IMR-90 (cell line): Measurements from ENCODE around the gene IL2RA. TPM values are rescaled to one million over a fixed set of nuclear protein-coding genes. Genes with fewer than 3 reads are reported as not detected.

Experiments used
- ATAC-seq: fragments of 200-7000 bp; cut with Tn5 transposase; 2 replicates; pipeline ENCODE4 v1.9.1; 2020; ENCODE audit warnings: low read depth, mild to moderate bottlenecking, moderate library complexity
- BruUV-seq: library from RNA; stranded (reverse); fragments of 400-500 nt; replicated peaks from 2 replicates; lab custom pipeline; 2021; lab: Mats Ljungman, UMichigan
- CTCF ChIA-PET: fragments of 300-600 bp; formaldehyde crosslinking; extraction: SDS; loops from one replicate; lab custom pipeline; 2021; ENCODE audit warnings: antibody characterized with exemption; lab: Yijun Ruan, JAX
- POLR2A ChIA-PET: fragments of 300-600 bp; sonication (Branson Sonifier 250); formaldehyde crosslinking; loops from one replicate; lab custom pipeline; 2022; ENCODE audit warnings: antibody characterized with exemption; ENCODE audit not compliant: unreplicated experiment; lab: Charles Lee
- DNase-seq: peaks from one replicate; pipeline ENCODE4 v3.0.0; 2013
- H2AFZ ChIP-seq: replicated peaks from 2 replicates; pipeline ENCODE3; 2013; ENCODE audit warnings: low read length, mild to moderate bottlenecking; ENCODE audit not compliant: poor library complexity
- H2AK5ac ChIP-seq: 2 replicates; pipeline ENCODE4 v1.6.1; 2013; ENCODE audit warnings: low read depth, low read length, inconsistent platforms
- H2AK9ac ChIP-seq: replicated peaks from 2 replicates; pipeline ENCODE3; 2013; ENCODE audit warnings: mild to moderate bottlenecking, low read depth, low read length, moderate library complexity; ENCODE audit not compliant: poor library complexity
- H2BK120ac ChIP-seq: 2 replicates; pipeline ENCODE4 v1.6.1; 2013; ENCODE audit warnings: low read depth, low read length, inconsistent platforms
- H2BK15ac ChIP-seq: 3 replicates; pipeline ENCODE4 v1.6.1; 2013; ENCODE audit warnings: low read depth, low read length, inconsistent platforms
- H2BK20ac ChIP-seq: 2 replicates; pipeline ENCODE4 v1.6.1; 2013; ENCODE audit warnings: low read depth, mild to moderate bottlenecking, inconsistent platforms, low read length, moderate library complexity
- H2BK5ac ChIP-seq: 2 replicates; pipeline ENCODE4 v1.6.1; 2013; ENCODE audit warnings: mild to moderate bottlenecking, low read depth, low read length, inconsistent platforms; ENCODE audit not compliant: poor library complexity, severe bottlenecking
- H3K14ac ChIP-seq: replicated peaks from 2 replicates; pipeline ENCODE4 v1.6.1; 2013; ENCODE audit warnings: low read depth, low read length, inconsistent platforms
- H3K18ac ChIP-seq: 2 replicates; pipeline ENCODE4 v1.6.1; 2013; ENCODE audit warnings: low read depth, low read length, control low read depth
- H3K23ac ChIP-seq: 2 replicates; pipeline ENCODE4 v1.6.1; 2013; ENCODE audit warnings: low read depth, low read length, inconsistent platforms
- H3K27ac ChIP-seq: 2 replicates; pipeline ENCODE4 v1.5.1; 2013; ENCODE audit warnings: mild to moderate bottlenecking, control low read depth, low read length; ENCODE audit not compliant: insufficient read depth
- H3K27me3 ChIP-seq: 2 replicates; pipeline ENCODE4 v1.6.1; 2013; ENCODE audit warnings: low read length; ENCODE audit not compliant: control insufficient read depth, insufficient read depth
- H3K36me3 ChIP-seq: 2 replicates; pipeline ENCODE4 v1.6.1; 2013; ENCODE audit warnings: low read length, mixed read lengths; ENCODE audit not compliant: control insufficient read depth, insufficient read depth
- H3K4ac ChIP-seq: 2 replicates; pipeline ENCODE4 v1.6.1; 2013; ENCODE audit warnings: low read depth, low read length, inconsistent platforms
- H3K4me1 ChIP-seq: 2 replicates; pipeline ENCODE4 v1.6.1; 2013; ENCODE audit warnings: low read length, mixed read lengths; ENCODE audit not compliant: control insufficient read depth, insufficient read depth
- H3K4me2 ChIP-seq: 2 replicates; pipeline ENCODE4 v1.6.1; 2013; ENCODE audit warnings: low read depth, mild to moderate bottlenecking, control low read depth, low read length, moderate library complexity
- H3K4me3 ChIP-seq: 2 replicates; pipeline ENCODE4 v1.5.1; 2013; ENCODE audit warnings: low read depth, mild to moderate bottlenecking, control low read depth, low read length, moderate library complexity; ENCODE audit not compliant: insufficient read depth
- H3K56ac ChIP-seq: 2 replicates; pipeline ENCODE4 v1.6.1; 2013; ENCODE audit warnings: low read length, inconsistent platforms; ENCODE audit not compliant: insufficient read depth; ENCODE audit errors: extremely low read depth
- H3K79me1 ChIP-seq, 2 experiments: 2 replicates each; pipeline ENCODE4 v1.6.1; 2013; ENCODE audit warnings: low read length in 2 of 2, inconsistent platforms in 1 of 2, low read depth in 1 of 2
- H3K9ac ChIP-seq: 2 replicates; pipeline ENCODE4 v1.6.1; 2013; ENCODE audit warnings: low read depth, low read length, control low read depth
- H3K9me1 ChIP-seq: 2 replicates; pipeline ENCODE4 v1.6.1; 2013; ENCODE audit warnings: low read length, inconsistent platforms; ENCODE audit not compliant: insufficient read depth
- H3K9me3 ChIP-seq: 2 replicates; pipeline ENCODE4 v1.6.1; 2013; ENCODE audit warnings: low read length; ENCODE audit not compliant: control insufficient read depth, insufficient read depth
- H4K20me1 ChIP-seq: 2 replicates; pipeline ENCODE4 v1.6.1; 2013; ENCODE audit warnings: low read length, inconsistent platforms; ENCODE audit not compliant: insufficient read depth
- H4K5ac ChIP-seq: 2 replicates; pipeline ENCODE4 v1.6.1; 2013; ENCODE audit warnings: mild to moderate bottlenecking, low read depth, low read length, control low read depth
- H4K8ac ChIP-seq, 2 experiments: 2 replicates each; pipeline ENCODE4 v1.6.1; 2013; ENCODE audit warnings: low read depth in 2 of 2, low read length in 2 of 2, control low read depth in 1 of 2, inconsistent platforms in 1 of 2
- H4K91ac ChIP-seq: 2 replicates; pipeline ENCODE4 v1.6.1; 2013; ENCODE audit warnings: low read depth, low read length, inconsistent platforms; ENCODE audit not compliant: insufficient read depth
- BHLHE40 ChIP-seq: fragments of 150-350 bp; IDR thresholded peaks from 2 replicates; pipeline ENCODE4 v1.6.1; 2016; ENCODE audit warnings: mild to moderate bottlenecking, low read depth, low read length
- CHD1 ChIP-seq: IDR thresholded peaks from 2 replicates; pipeline ENCODE4 v1.6.1; 2012; ENCODE audit warnings: low read depth, low read length, improper control_type of control experiment
- FOS ChIP-seq: fragments of 150-350 bp; IDR thresholded peaks from 2 replicates; pipeline ENCODE4 v1.6.1; 2016; ENCODE audit warnings: low read depth, low read length
- MAFK ChIP-seq: IDR thresholded peaks from 2 replicates; pipeline ENCODE4 v1.6.1; 2012; ENCODE audit warnings: low read depth, low read length, improper control_type of control experiment
- MAZ ChIP-seq: IDR thresholded peaks from 2 replicates; pipeline ENCODE4 v1.6.1; 2012; ENCODE audit warnings: low read depth, mild to moderate bottlenecking, low read length, improper control_type of control experiment, moderate library complexity, borderline replicate concordance
- RCOR1 ChIP-seq: IDR thresholded peaks from 2 replicates; pipeline ENCODE4 v1.6.1; 2012; ENCODE audit warnings: mild to moderate bottlenecking, low read length, improper control_type of control experiment; ENCODE audit not compliant: insufficient replicate concordance
- WGBS, 2 experiments: methylation state at CpG; one replicate each; pipeline versions ENCODE4 v1.1.5 to v1.1.7; 2013; ENCODE audit warnings: missing lambda C conversion rate in 2 of 2; ENCODE audit not compliant: insufficient read length in 1 of 2; ENCODE audit errors: extremely low coverage in 2 of 2; 5-methylcytosine and 5-hydroxymethylcytosine counted together
- dilution Hi-C: fragments of 300-500 bp; cut with HindIII; formaldehyde crosslinking; loops from one replicate; pipeline ENCODE4 v1.14.3; 2018; ENCODE audit warnings: low sequenced_read_pairs; ENCODE audit not compliant: unreplicated experiment
- in situ Hi-C: fragments of 300-500 bp; cut with MboI; formaldehyde crosslinking; loops from 3 replicates; pipeline ENCODE4 v1.14.3; 2019; ENCODE audit warnings: low sequenced_read_pairs, inconsistent platforms, mixed read lengths
- intact Hi-C: fragments of 100-400 bp; cut with micrococcal nuclease; formaldehyde crosslinking; loops from 2 replicates; pipeline ENCODE4 v1.10.0; 2022
- polyA plus RNA-seq, 3 experiments: library from polyadenylated mRNA; depleted of rRNA; stranded (reverse); fragments of >200 nt; gene quantifications; 2 replicates each; pipeline ENCODE4 v1.2.3, GENCODE V29; 2012; ENCODE audit warnings: low replicate concordance in 1 of 3
- total RNA-seq: library from RNA; depleted of rRNA; stranded (reverse); fragments of >200 nt; gene quantifications from 2 replicates; pipeline ENCODE4 v1.2.3, GENCODE V29; 2012

IL2RA gene
- total and polyA plus RNA-seq, 2 of the 4 experiments (the other 2 are of a cell fraction) = not detected

GRCh38 chr10:6006546-6006945 is 55.6 kb downstream of the IL2RA start:
- BruUV-seq = no TSS peak
- Histone ChIP-seq H4K5ac (no peak overlapping the region), H2AK9ac (no peak overlapping the region), H2AFZ (no peak overlapping the region), H3K4me2 (no peak overlapping the region), H4K20me1 (no peaks in the 10 kb centered on the region), H2BK15ac (no peak overlapping the region), H3K36me3 (no peaks in the 10 kb centered on the region), H3K56ac (no peak overlapping the region), H3K79me1 (no peaks in the 10 kb centered on the region), H3K9ac (no peak overlapping the region), H2AK5ac (no peak overlapping the region), H3K4ac (no peak overlapping the region), H3K27ac (no peak overlapping the region), H4K8ac (no peak overlapping the region), H2BK20ac (no peak overlapping the region), H3K27me3 (peaks cover 10% of the 10 kb centered on the region), H3K18ac (no peak overlapping the region), H4K91ac (no peak overlapping the region), H3K9me3 (peaks cover 3% of the 10 kb centered on the region), H3K14ac (no peak overlapping the region), H3K23ac (no peak overlapping the region), H3K4me1 (peaks cover 6% of the 10 kb centered on the region), H3K9me1 (no peaks in the 10 kb centered on the region), H2BK5ac (no peak overlapping the region), H3K4me3 (no peak overlapping the region), H2BK120ac (no peak overlapping the region)
- ChIA-PET CTCF (no interaction called here), POLR2A (no interaction called here)
- ATAC-seq = no peak
- in situ Hi-C loops (no loop called here), dilution Hi-C loops (no loop called here), intact Hi-C loops (no loop called here)
- WGBS, 2 experiments = 64% methylated on average over 2 of the region's 3 CpGs; no CpG with 5 or more reads in 1 of the 2 experiments
- TF ChIP-seq BHLHE40 (no peak), MAFK (no peak), FOS (no peak), CHD1 (no peak), RCOR1 (no peak), MAZ (no peak)
- DNase-seq = no peak
